Keratinocyte (primary cell): ENCODE measurements around the gene WDR1.

ENCODE experiments used
- EZH2 ChIP-seq: IDR thresholded peaks from one replicate; pipeline ENCODE4 v1.6.1; 2012; ENCODE audit warnings: inconsistent platforms, mild to moderate bottlenecking, low read length, moderate library complexity
- TF ChIP-seq, protein P1 (sequence below), 3 experiments: IDR thresholded peaks in 1 of 3; conservative IDR thresholded peaks in 1 of 3; optimal IDR thresholded peaks in 1 of 3; 2 replicates in 2 of 3; 3 replicates in 1 of 3; pipeline versions ENCODE3 to v1.5.1; 2011; ENCODE audit warnings: low read length in 3 of 3, mild to moderate bottlenecking in 3 of 3, moderate library complexity in 2 of 3, control low read depth in 1 of 3, inconsistent platforms in 1 of 3; ENCODE audit not compliant: insufficient read depth in 2 of 3; ENCODE audit errors: extremely low read depth in 1 of 3

DNA sequence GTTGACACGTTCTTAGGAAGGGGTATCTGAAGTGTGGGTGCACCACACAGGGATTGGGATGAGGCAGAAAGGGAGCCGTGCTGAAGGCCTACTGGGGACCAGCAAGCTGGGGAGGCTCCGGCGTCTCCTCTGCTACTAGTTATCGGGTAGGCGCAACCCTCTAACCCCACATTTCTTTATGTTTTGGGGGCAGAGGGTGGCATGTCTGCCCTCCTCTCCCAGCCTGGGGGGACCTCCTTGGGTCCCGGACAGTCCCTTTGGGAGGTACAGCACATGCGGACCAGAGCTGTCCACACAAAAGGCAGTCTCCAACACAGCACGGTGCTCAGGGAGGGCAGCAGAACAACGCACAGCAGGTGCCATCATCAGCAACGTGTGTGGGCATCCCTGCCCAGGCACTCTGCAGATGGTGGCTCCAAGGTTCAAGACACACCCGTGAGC lies 33.2 kb downstream of the WDR1 start:
- TF ChIP-seq, protein P1, sequence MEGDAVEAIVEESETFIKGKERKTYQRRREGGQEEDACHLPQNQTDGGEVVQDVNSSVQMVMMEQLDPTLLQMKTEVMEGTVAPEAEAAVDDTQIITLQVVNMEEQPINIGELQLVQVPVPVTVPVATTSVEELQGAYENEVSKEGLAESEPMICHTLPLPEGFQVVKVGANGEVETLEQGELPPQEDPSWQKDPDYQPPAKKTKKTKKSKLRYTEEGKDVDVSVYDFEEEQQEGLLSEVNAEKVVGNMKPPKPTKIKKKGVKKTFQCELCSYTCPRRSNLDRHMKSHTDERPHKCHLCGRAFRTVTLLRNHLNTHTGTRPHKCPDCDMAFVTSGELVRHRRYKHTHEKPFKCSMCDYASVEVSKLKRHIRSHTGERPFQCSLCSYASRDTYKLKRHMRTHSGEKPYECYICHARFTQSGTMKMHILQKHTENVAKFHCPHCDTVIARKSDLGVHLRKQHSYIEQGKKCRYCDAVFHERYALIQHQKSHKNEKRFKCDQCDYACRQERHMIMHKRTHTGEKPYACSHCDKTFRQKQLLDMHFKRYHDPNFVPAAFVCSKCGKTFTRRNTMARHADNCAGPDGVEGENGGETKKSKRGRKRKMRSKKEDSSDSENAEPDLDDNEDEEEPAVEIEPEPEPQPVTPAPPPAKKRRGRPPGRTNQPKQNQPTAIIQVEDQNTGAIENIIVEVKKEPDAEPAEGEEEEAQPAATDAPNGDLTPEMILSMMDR (optimal IDR thresholded peaks at IDR 0.05 in 1 of 3, IDR thresholded peaks at IDR 0.05 in 1 of 3, conservative IDR thresholded peaks at IDR 0.05 in 1 of 3; ENCODE audit: extremely low read depth in 1 of 3, insufficient read depth in 2 of 3, low read length in 3 of 3), result no peak
- no peak for TF ChIP-seq EZH2
